Measurements from ENCODE around the gene IL1RAPL2. TPM values are rescaled to one million over a fixed set of nuclear protein-coding genes. Genes with fewer than 3 reads are reported as not detected.
"Not testable (repeated sequence)": the region's sequence is repeated elsewhere in the genome, so short reads cannot be mapped to it uniquely, and the experiment has no call there.

IL1RAPL2 gene
- total RNA-seq, 6 experiments from 2014 or later, result 0.13 to 0.70 (median 0.29) TPM; not detected in 1

DNA sequence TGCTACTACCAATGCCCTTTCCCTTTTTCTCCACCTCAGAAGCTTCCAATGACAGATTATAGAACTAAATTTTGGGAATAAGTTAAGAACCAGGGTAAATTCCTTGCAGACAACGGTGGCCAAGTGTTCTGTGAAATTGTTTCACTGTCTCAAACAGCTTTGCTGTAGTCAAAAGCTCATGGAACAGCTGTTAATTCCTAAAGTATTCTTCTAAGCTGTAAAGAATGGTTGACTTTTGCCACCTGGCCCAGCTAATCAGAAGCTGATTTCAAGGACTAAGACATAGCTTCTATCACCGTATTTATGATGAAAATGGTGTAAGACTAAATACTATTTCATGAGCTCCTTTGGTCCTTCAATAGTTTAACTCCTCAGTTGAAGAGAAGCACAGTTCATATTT is 297.5 kb downstream of the IL1RAPL2 start:
- Histone ChIP-seq H3K27ac (no peak overlapping the region), H3K36me3 (no peaks in the 10 kb centered on the region), H3K4me1 (no peaks in the 10 kb centered on the region), H3K4me3 (no peak overlapping the region), H3K9me3 (no peaks in the 10 kb centered on the region), H3K27me3 (peaks cover 0 to 3% of the 10 kb centered on the region in 2 donors)
- DNase-seq (no peak), ATAC-seq (no peak)
- intact Hi-C loops (cut with DNase I), result no loop called here
- TF ChIP-seq POLR2A (IDR thresholded peaks at IDR 0.05), result no peak
- TF ChIP-seq, protein P1, sequence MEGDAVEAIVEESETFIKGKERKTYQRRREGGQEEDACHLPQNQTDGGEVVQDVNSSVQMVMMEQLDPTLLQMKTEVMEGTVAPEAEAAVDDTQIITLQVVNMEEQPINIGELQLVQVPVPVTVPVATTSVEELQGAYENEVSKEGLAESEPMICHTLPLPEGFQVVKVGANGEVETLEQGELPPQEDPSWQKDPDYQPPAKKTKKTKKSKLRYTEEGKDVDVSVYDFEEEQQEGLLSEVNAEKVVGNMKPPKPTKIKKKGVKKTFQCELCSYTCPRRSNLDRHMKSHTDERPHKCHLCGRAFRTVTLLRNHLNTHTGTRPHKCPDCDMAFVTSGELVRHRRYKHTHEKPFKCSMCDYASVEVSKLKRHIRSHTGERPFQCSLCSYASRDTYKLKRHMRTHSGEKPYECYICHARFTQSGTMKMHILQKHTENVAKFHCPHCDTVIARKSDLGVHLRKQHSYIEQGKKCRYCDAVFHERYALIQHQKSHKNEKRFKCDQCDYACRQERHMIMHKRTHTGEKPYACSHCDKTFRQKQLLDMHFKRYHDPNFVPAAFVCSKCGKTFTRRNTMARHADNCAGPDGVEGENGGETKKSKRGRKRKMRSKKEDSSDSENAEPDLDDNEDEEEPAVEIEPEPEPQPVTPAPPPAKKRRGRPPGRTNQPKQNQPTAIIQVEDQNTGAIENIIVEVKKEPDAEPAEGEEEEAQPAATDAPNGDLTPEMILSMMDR (IDR thresholded peaks at IDR 0.05), result no peak
- WGBS (ENCODE audit: insufficient coverage, low coverage, low lambda C conversion rate, missing lambda C conversion rate), result 49% methylated on average over 2 of the region's 2 CpGs

DNA sequence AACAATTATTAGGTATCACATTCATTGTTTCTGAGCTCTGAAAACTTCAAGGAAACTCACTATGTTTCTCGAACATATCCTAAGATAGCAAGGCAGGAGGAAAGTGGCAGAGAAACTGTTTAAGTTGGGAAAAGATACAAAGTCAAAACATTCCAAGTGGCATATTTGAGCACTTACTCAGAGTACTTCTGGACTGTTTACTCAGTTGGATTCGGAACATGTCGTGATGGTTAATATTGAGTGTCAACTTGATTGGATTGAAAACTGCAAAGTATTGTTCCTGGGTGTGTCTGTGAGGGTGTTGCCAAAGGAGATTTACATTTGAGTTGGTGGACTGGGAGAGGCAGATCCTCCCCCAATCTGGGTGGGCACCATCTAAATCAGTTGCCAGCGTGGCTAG is 298.3 kb downstream of the IL1RAPL2 start:
- ATAC-seq, result no peak
- WGBS (ENCODE audit: insufficient coverage, low coverage, low lambda C conversion rate, missing lambda C conversion rate), result 62% methylated on average over 4 of the region's 4 CpGs
- H3K27ac ChIP-seq, result no peak overlapping the region

DNA sequence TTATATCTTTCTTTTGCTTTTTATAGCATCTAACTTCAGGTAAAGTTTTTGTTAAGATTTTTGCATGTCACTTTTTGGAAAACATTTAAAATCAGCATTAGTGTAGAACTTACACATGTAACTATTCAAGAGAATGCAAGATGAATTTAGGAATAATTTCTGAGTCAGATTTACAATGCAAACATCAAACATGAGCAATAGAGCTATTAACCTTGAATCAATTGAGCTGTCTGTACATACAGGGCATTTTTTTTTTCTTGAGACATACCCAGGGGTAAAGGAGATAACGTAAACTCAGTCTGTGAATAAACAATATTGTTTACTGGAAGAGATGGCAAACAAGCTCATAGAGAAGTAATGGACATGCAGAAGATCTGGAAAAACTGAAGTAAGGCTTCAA is 311.5 kb downstream of the IL1RAPL2 start:
- DNase-seq, result no peak
- 59% methylated on average over 1 of the region's 1 CpG for WGBS (ENCODE audit: insufficient coverage, low coverage, low lambda C conversion rate, missing lambda C conversion rate)
- Histone ChIP-seq H3K27ac (no peak overlapping the region), H3K9me3 (no peaks in the 10 kb centered on the region), H3K36me3 (no peaks in the 10 kb centered on the region), H3K27me3 (no peaks in the 10 kb centered on the region), H3K4me1 (no peaks in the 10 kb centered on the region), H3K4me3 (no peak overlapping the region)
- TF ChIP-seq, protein P1 (IDR thresholded peaks at IDR 0.05), result no peak
- no peak for TF ChIP-seq POLR2A (IDR thresholded peaks at IDR 0.05)
- ATAC-seq, result no peak
- intact Hi-C loops (cut with DNase I), result no loop called here

More for the DNA sequence above, 298.3 kb downstream of the IL1RAPL2 start:
- Histone ChIP-seq H3K36me3 (no peaks in the 10 kb centered on the region), H3K4me3 (no peak overlapping the region), H3K4me1 (no peaks in the 10 kb centered on the region), H3K9me3 (no peaks in the 10 kb centered on the region), H3K27me3 (peaks cover 0 to 3% of the 10 kb centered on the region in 2 donors)
- intact Hi-C loops (cut with DNase I), result no loop called here
- DNase-seq, result no peak
- TF ChIP-seq POLR2A (IDR thresholded peaks at IDR 0.05), result no peak
- TF ChIP-seq, protein P1 (IDR thresholded peaks at IDR 0.05), result no peak

DNA sequence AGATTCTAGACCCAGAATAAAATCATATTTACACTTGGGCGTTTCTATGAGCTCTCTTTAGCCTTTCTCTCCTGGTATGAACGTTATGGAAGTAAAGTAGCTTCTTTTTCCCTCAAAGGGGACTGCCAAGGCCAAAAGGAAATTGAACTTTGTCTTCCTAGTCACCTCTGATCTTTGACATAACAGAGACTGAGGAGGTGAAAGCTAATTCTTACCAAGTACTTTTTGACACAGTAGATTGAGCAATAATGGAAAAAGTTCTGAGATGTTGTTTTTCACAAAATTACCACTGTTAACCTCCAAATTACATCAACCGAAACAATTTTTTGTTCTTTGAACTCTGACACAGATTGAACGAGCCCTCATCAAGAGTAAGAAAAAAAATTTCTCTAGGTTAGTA is 336.1 kb downstream of the IL1RAPL2 start:
- no peak for TF ChIP-seq POLR2A (IDR thresholded peaks at IDR 0.05)
- TF ChIP-seq, protein P1 (IDR thresholded peaks at IDR 0.05), result no peak
- H3K4me1 ChIP-seq, result no peaks in the 10 kb centered on the region
- peak overlapping the region in 1 of 3 donors; percentile 10 for H3K27ac ChIP-seq
- H3K9me3 ChIP-seq, result no peaks in the 10 kb centered on the region
- intact Hi-C loops (cut with DNase I), result no loop called here
- 20% methylated on average over 4 of the region's 4 CpGs for WGBS (ENCODE audit: insufficient coverage, low coverage, low lambda C conversion rate, missing lambda C conversion rate)
- DNase-seq, result no peak
- no peaks in the 10 kb centered on the region for H3K27me3 ChIP-seq
- no peak overlapping the region for H3K4me3 ChIP-seq
- peak; percentile 24 to 66 (median 57) for ATAC-seq
- no peaks in the 10 kb centered on the region for H3K36me3 ChIP-seq

DNA sequence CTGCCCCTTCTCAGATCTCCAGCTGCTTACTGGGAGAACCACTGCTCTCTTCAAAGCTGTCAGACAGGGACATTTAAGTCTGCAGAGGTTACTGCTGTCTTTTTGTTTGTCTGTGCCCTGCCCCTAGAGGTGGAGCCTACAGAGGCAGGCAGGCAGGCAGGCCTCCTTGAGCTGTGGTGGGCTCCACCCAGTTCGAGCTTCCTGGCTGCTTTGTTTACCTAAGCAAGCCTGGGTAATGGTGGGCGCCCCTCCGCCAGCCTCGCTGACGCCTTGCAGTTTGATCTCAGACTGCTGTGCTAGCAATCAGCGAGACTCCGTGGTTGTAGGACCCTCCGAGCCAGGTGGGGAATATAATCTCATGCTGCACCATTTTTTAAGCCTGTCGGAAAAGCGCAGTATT is 343.7 kb downstream of the IL1RAPL2 start:
- H3K4me1 ChIP-seq; DNase-seq; H3K27me3 ChIP-seq; H3K36me3 ChIP-seq; H3K9me3 ChIP-seq; ATAC-seq; H3K27ac ChIP-seq; intact Hi-C loops (cut with DNase I): not testable (repeated sequence)
- 55% methylated on average over 7 of the region's 10 CpGs for WGBS (ENCODE audit: insufficient coverage, low coverage, low lambda C conversion rate, missing lambda C conversion rate)
- peak overlapping the region; percentile 22 to 38 (median 36) for H3K4me3 ChIP-seq

Measured in right lobe of liver (tissue), 6 donors.